Measurements from ENCODE around the gene AGA. TPM values are rescaled to one million over a fixed set of nuclear protein-coding genes. Genes with fewer than 3 reads are reported as not detected.

Gene AGA
- total and polyA plus RNA-seq, 2 of the 13 experiments (the other 11 are each of a cell fraction or from before 2014, with no cell fraction given): 21.9 to 22.3 TPM

GRCh38 chr4:177408023-177408422, 34.2 kb downstream of the AGA start:
- Histone ChIP-seq H3K79me2 (ENCODE audit: insufficient read depth, low read length) (no peaks in the 10 kb centered on the region), H3K27me3 (ENCODE audit: control insufficient read depth in 1 of 2, insufficient read depth in 2 of 2, low read length in 2 of 2) (no peaks in the 10 kb centered on the region), H3K9ac (ENCODE audit: insufficient read depth, low read depth, low read length) (no peak overlapping the region), H2AFZ (ENCODE audit: low read length) (no peak overlapping the region), H4K20me1 (ENCODE audit: insufficient read depth, low read length) (no peaks in the 10 kb centered on the region), H3K9me3 (ENCODE audit: low read length) (no peaks in the 10 kb centered on the region), H3K4me3 (replicated peaks in 1 of 3; ENCODE audit: insufficient read depth in 1 of 3, low read depth in 2 of 3, low read length in 3 of 3) (no peak overlapping the region), H3K36me3 (replicated peaks in 1 of 2; ENCODE audit: control insufficient read depth in 1 of 2, insufficient read depth in 2 of 2, low read length in 2 of 2) (no peaks in the 10 kb centered on the region), H3K27ac (ENCODE audit: extremely low read length, insufficient read depth, low read length) (no peak overlapping the region), H3K4me1 (ENCODE audit: insufficient read depth, low read length) (no peaks in the 10 kb centered on the region), H3K4me2 (ENCODE audit: low read depth, low read length) (no peak overlapping the region)
- in situ Hi-C loops (cut with HindIII; ENCODE audit: extremely low pct_ligation_motif_present, low pct_unique_long_range_greater_than_20kb) (no loop called here), intact Hi-C loops (cut with micrococcal nuclease; ENCODE audit: unreplicated experiment) (no loop called here)
- ChIA-PET POLR2A (no interaction called here), CTCF (ENCODE audit: low intra/inter-chr PET ratio, low total read pairs) (no interaction called here)
- no peak for ATAC-seq
- no peak for FAIRE-seq
- TF ChIP-seq TRIM24 (CRISPR knock-in tag; IDR thresholded peaks at IDR 0.05) (no peak), GPBP1L1 (CRISPR knock-in tag; IDR thresholded peaks at IDR 0.05) (no peak), PATZ1 (CRISPR knock-in tag; IDR thresholded peaks at IDR 0.05) (no peak), AGO1 (IDR thresholded peaks at IDR 0.05; ENCODE audit: low read depth, low read length, poor library complexity, severe bottlenecking) (no peak), ZNF3 (CRISPR knock-in tag; IDR thresholded peaks at IDR 0.05) (no peak), ZNF253 (CRISPR knock-in tag; IDR thresholded peaks at IDR 0.05; ENCODE audit: borderline replicate concordance) (no peak), MIXL1 (CRISPR knock-in tag; IDR thresholded peaks at IDR 0.05) (no peak), STAT6 (CRISPR knock-in tag; IDR thresholded peaks at IDR 0.05; ENCODE audit: borderline replicate concordance) (no peak), ZFP36L1 (CRISPR knock-in tag; IDR thresholded peaks at IDR 0.05) (no peak), RORA (CRISPR knock-in tag; IDR thresholded peaks at IDR 0.05) (no peak)
- no TSS peak for BruUV-seq (replicated peaks)
- DNase-seq (ENCODE audit: low spot score): no peak
- 80% methylated on average over 25 of the region's 25 CpGs for WGBS (ENCODE audit: low lambda C conversion rate)

Measured in HepG2 (cell line).